HG02973 (cell line): ENCODE results near the gene OR2Y1.
"Not testable (repeated sequence)": the region's sequence is repeated elsewhere in the genome, so short reads cannot be mapped to it uniquely, and the experiment has no call there.

Experiments used
- ATAC-seq: cut with Tn5 transposase; IDR thresholded peaks from one replicate; pipeline ENCODE4 v1.9.1; 2021; ENCODE audit warnings: moderate library complexity; ENCODE audit not compliant: unreplicated experiment

OR2Y1 gene, protein sequence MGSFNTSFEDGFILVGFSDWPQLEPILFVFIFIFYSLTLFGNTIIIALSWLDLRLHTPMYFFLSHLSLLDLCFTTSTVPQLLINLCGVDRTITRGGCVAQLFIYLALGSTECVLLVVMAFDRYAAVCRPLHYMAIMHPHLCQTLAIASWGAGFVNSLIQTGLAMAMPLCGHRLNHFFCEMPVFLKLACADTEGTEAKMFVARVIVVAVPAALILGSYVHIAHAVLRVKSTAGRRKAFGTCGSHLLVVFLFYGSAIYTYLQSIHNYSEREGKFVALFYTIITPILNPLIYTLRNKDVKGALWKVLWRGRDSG

DNA sequence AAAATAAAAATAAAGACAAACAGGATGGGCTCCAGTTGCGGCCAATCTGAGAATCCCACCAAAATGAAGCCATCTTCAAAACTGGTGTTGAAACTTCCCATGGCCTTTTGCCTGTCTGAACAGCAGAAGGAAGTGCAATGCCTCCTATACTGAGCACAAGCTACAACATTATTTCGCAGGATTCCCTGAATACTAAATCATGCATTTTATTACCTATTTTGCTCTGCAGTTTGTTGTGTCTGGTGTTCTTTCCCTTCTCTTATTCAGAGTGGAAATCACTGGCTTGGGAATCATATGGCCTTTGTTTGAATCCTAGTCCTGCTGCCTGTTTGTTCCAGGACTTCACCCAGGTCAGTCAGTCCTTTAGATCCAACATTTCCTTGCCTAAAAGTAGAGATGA lies at the start of gene OR2Y1:
TSS of gene OR2Y1 (minus strand) at position 101 of the 400 bp plus-strand sequence. CDS start at position 101, 0 bp downstream.
- no peak for ATAC-seq

- not testable (repeated sequence) for ATAC-seq
Observed at GRCh38 chr5:180788651-180789410, 49.0 kb upstream of the OR2Y1 start.

DNA sequence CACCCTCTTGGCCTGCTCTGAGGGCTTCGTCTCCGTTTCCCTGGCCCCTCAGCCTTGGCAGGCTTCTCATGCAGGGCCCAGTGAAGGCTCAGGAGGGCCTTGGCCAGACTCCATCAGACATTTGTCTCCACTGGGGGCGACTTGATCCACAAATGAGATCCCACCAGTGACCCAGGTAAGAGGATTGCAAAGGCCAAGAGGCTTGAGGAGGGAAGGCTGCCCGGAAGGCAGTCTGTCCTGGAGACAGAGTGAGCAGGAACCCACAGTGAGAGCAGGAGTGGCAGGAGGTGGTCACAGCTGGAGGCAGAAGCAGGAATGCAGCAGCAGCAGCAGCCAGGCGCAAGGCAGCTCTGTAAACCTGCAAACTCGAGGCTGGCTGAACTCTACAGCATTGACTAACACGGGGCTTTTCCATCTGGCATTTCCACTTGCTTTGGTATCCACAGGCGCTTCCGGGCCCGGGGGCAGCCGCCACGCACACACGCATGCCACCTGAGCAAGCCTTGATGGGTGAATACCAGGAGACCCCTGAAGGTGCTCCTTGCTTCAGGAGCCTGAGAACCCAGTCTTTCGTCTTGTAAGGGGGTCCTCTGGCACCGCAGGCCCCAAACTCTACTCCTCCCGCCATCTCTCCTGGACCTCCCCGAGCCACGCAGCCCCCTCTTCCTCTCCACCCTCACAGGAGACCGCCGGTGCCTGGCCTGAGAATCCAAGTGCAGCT lies 48.0 kb upstream of the OR2Y1 start:
- no peak for ATAC-seq

DNA sequence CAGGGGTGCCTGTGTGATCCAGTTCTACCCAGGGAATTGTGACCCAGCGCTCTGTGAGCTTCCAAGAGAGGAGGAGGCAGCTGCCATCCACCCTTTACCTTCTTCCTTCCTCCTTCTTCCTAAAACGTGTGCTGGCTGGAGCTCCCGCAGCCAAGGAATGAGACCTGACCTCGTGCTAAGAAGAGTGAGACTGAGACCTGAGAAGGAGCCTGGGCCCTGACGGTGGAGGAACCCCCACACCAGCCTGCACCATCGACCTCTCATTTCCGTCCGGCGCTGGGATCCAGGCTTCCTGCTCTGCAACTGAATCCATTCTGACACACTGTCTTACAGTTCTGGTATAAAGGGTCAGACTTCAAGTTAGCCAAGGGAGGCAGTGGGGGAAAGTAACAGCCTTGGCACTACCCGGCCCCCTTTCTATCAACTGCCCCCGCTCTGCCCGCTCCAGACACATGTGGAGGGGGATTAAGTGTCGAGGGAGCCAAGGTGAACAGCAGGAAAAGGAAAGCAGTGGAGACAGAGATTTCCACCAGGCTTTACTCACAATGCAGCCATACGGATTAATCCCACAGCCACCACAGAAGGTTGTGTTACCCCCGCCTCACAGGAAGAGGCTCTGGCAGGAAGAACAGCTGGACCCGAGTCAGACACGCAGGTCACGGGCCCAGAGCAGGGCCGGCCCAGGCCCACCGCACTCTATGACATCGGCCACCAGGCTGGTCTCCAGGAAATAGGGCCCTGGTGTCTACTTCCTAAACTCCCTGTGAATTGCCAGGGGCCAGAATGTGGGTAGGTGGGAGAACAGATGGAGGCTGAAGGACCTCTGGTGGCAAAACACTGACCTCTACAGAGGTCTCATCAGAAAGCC lies 46.9 kb upstream of the OR2Y1 start:
- no peak for ATAC-seq

- ATAC-seq, result no peak
Observed at GRCh38 chr5:180785794-180786221, 46.0 kb upstream of the OR2Y1 start.

GRCh38 chr5:180785121-180785781 lies 45.4 kb upstream of the OR2Y1 start:
- no peak for ATAC-seq

DNA sequence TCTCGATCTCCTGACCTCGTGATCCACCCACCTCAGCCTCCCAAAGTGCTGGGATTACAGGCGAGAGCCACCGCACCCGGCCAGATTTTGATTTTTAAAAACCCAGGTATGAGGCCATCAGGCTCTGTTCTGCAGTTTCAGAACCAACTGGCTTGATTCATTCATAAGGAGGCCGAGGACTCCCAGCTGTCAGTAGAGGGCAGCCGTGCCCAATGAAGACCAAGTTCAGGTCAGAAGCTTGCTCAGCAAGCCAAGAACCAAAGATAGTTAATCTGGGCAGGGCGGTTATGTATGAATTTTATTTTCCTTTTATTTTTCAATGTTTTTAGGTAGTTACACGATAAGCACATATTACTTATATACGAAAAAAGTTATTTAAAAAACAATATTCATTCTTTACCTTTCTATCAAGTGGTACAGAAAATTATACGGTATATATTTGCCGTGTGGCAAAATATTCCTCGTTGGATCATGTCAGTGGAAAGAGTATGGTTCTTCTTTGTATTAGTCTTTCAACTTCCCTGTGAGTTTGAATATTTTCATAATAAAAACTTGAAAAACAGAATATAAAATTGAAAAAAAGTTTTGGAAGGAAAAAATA lies 44.7 kb upstream of the OR2Y1 start:
- no peak for ATAC-seq

- no peak for ATAC-seq
Observed at GRCh38 chr5:180783340-180784052, 43.6 kb upstream of the OR2Y1 start.

GRCh38 chr5:180782748-180783147 lies 42.9 kb upstream of the OR2Y1 start:
- no peak for ATAC-seq

DNA sequence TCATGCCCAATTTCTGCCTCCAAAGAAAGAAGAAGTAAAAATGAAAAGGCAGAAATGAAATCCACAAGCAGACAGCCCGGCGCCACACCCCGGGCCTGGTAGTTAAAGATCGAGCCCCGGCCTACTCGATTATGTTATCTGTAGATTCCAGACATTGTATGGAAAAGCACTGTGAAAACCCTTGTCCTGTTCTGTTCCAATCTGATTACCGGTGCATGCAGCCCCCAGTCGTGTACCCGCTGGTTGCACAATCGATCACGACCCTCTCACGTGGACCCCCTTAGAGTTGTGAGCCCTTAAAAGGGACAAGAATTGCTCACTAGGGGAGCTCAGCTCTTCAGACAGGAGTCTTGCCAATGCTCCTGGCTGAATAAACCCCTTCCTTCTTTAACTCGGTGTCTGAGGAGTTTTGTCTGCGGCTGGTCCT lies 42.1 kb upstream of the OR2Y1 start:
- ATAC-seq, result not testable (repeated sequence)

DNA sequence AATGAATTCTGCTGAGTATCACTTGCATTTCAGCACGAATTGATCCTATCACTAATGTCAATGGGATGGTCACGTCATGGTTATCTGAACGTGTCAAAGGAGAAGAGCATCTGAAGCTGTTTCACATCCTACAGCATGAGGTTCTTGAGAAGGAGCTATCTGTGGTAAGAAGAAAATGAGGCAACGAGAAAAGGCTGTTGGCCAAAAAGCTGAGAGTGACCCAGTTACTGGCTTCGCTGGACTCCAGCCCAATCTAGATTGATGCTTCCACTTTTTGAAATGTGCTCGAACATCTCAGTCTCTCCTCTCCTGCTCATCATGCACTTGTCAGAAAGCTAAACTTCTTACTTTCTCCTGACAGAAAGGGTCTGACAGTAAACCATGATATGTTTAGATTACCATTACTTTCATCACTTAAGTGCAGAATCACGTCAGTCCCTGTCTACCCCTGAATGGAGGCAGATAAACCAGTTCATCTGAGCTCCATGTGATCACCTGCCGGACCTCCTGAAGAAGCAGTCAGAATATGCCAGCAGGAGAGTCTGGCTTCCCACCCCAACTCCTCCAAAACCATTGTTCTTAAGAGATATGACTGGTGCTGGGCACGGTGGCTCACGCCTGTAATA lies 40.2 kb upstream of the OR2Y1 start:
- ATAC-seq, result no peak

DNA sequence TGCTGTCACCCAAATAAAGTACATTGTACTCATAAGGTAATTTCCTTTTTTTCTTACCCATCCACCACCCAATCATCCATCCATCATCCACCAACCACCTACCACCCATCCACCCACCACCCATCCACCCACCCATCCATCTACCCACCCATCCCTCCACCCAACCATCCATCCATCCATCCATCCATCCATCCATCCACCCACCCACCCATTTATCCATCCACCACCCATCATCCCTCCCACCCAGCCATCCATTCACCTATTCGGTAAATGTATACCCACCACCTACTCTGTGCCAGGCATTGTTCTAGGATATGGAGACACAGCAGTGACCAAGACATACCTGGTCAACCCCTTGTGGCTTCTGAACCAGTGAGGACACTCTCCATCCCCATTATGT lies 37.6 kb upstream of the OR2Y1 start:
- no peak for ATAC-seq

DNA sequence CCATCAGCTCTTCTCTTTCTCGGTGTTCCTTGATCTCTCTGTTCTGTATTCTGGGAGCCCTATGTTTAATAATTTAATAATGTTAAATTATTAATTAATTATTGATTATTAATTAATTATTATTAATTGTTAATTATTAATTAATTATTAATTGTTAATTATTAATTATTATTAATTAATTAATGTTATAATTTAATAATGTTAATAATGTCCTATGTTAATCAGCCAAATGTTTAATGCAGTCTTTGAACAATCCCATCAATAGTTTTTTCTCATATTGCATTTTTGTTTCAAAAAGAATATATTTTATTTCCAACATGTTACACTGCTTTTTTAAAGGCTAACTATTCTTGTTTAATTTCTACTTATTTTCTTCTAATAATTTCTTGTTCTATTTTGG lies 36.5 kb upstream of the OR2Y1 start:
- ATAC-seq, result no peak

GRCh38 chr5:180775624-180776023 lies 35.8 kb upstream of the OR2Y1 start:
- ATAC-seq, result no peak

- no peak for ATAC-seq
Observed at GRCh38 chr5:180771839-180772238, 32.0 kb upstream of the OR2Y1 start.

DNA sequence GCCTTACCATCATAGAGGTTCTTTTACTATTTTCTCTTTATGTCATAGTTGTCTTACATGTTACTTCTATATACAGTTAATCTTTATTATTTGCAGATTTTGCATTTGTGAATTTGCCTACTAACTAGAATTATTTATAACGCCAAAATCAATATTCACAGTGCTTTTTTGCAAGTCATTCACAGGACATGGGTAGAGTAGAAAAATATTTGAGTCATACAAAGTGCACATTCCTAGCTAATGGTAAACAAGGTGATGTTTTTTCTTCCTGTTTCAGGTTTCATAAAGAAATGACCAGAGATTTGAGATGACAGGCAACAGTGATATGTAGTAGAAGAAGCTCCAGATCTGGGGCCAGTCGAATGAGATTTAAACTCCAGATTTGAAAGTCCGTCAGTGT lies 30.0 kb upstream of the OR2Y1 start:
- ATAC-seq, result no peak

GRCh38 chr5:180755601-180756000 lies 15.7 kb upstream of the OR2Y1 start:
- ATAC-seq, result no peak

- no peak for ATAC-seq
Observed at GRCh38 chr5:180744253-180744652, 4.4 kb upstream of the OR2Y1 start.

- ATAC-seq, result no peak
Observed at GRCh38 chr5:180742727-180743126, 2.9 kb upstream of the OR2Y1 start.
